ENCODE data around the gene TLCD1.
"Not testable (repeated sequence)": the region's sequence is repeated elsewhere in the genome, so short reads cannot be mapped to it uniquely, and the experiment has no call there.

Gene TLCD1

DNA sequence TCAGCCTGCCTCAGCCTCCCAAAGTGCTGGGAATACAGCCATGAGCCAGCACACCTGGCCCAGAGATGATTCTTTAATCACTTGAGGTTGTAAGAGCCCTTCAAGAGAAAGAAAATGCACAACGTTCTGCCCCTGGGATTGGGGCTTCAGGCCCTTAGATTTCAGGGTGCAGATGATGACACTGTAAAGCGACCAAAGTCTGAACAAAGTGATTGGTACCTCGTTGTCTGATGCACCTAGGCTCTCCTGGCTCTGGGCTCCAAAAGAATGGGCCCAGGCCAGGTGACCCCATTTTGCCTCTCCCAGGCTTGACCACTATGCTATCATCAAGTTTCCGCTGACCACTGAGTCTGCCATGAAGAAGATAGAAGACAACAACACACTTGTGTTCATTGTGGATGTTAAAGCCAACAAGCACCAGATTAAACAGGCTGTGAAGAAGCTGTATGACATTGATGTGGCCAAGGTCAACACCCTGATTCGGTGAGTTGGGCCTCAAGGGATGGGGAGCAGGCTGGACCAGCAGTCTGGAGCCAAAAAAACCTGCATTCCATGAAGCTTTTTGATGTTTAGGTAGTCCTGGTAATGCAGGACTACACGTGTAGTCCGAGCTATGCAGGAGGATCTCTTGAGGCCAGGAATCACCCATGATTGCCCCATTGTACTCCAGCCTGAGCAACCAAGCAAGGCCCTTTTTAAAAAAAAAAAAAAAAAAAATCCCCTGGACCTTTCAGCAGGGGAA lies 3.4 kb downstream of the TLCD1 start:
- no peak for TF ChIP-seq CTCF (IDR thresholded peaks at IDR 0.05; ENCODE audit: low read depth, low read length)
- no peak for DNase-seq (ENCODE audit: low read depth in 2 of 2)
- H3K4me3 ChIP-seq (replicated peaks in 1 of 2; ENCODE audit: low read depth in 2 of 2, low read length in 2 of 2): peak overlapping the region in 1 of 2 donors; percentile 24

GRCh38 chr17:28720997-28721329 lies 5.1 kb downstream of the TLCD1 start:
- DNase-seq (ENCODE audit: low read depth in 2 of 2): not testable (repeated sequence)
- peak overlapping the region; percentile 96 for H3K4me3 ChIP-seq (replicated peaks in 1 of 2; ENCODE audit: low read depth in 2 of 2, low read length in 2 of 2)

DNA sequence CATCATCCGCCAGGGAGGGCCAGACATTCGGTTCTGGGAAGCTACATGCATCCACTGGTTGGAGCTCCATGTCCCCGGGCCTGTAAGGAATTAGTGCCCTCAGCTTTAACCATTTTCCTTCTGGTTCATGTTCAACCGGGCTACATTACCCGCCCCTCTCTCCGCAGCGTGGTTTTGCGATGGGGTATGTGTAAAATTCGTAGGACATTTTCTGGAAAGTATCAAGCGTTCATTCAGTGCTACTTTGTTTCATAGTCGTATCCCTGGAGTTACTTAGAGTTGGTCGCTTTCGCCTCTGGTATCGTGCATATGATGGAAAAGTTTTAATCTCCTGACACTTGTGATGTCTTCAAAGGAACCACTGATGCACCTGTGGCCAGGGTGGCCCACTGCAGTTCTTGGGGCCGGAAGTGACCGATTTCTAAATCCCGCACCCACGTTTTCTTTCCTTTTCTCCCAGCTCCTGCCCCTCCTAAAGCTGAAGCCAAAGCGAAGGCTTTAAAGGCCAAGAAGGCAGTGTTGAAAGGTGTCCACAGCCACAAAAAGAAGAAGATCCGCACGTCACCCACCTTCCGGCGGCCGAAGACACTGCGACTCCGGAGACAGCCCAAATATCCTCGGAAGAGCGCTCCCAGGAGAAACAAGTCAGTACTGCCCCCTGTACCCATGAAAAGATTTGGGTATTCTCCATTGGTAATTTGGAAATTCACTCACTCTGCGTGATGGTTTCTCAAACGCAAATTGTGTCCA lies 5.6 kb downstream of the TLCD1 start:
- TF ChIP-seq CTCF (IDR thresholded peaks at IDR 0.05; ENCODE audit: low read depth, low read length): peak; percentile 19
- peak in 1 of 2 donors; percentile 20 for DNase-seq (ENCODE audit: low read depth in 2 of 2)
- H3K4me3 ChIP-seq (replicated peaks in 1 of 2; ENCODE audit: low read depth in 2 of 2, low read length in 2 of 2): peak overlapping the region; percentile 96

GRCh38 chr17:28719021-28719433 lies 7.0 kb downstream of the TLCD1 start:
- TF ChIP-seq CTCF (IDR thresholded peaks at IDR 0.05; ENCODE audit: low read depth, low read length): no peak
- no peak for DNase-seq (ENCODE audit: low read depth in 2 of 2)

DNA sequence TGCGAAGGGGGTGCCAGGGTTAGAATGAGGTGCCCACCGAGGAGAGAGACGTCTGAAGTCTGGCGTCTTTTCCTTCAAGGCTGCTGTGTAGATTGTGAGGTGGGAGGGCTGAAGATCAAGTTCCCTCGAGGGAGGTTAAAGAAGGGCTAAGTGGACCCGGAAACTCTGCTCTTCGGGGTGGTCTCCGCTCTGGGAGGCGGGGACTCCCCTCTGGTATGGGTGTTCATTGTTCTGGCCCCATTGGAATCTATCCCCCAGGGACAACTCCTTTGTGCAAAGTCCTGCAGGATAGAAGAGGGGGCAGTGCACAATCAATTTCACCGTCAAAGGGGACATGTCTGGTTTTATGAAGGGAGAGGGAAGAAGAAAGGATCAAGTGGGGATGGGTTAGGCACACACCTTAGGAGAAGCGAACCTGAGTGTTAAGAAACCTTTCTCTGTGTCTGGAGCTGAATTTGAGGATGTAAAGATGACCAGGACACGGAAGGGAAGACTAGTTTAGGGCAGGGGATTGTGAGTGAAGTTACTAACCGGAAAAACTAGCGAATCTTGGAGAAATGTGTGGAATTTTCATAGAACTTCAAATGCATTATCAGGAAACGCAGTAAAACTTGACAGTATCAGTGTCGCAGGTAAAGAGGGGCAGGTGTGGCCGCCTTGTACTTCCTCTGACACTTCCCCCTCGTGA lies 7.6 kb downstream of the TLCD1 start:
- H3K4me3 ChIP-seq (replicated peaks in 1 of 2; ENCODE audit: low read depth in 2 of 2, low read length in 2 of 2): peak overlapping the region; percentile 78 to 96
- TF ChIP-seq CTCF (IDR thresholded peaks at IDR 0.05; ENCODE audit: low read depth, low read length): no peak
- DNase-seq (ENCODE audit: low read depth in 2 of 2): peak; percentile 44 to 67

More at GRCh38 chr17:28719021-28719433, 7.0 kb downstream of the TLCD1 start:
- peak overlapping the region; percentile 96 for H3K4me3 ChIP-seq (replicated peaks in 1 of 2; ENCODE audit: low read depth in 2 of 2, low read length in 2 of 2)

- peak; percentile 80 to 95 for DNase-seq (ENCODE audit: low read depth in 2 of 2)
- H3K4me3 ChIP-seq (replicated peaks in 1 of 2; ENCODE audit: low read depth in 2 of 2, low read length in 2 of 2): peak within 1 kb of the TSS; percentile 78 to 96
- no peak for TF ChIP-seq CTCF (IDR thresholded peaks at IDR 0.05; ENCODE audit: low read depth, low read length)
Measured at GRCh38 chr17:28717578-28718332, 8.3 kb downstream of the TLCD1 start, which contains the start of gene RAB34. Gene RAB34, minus strand, starts transcription at chr17:28717868. Its CDS starts 602 bp downstream, at chr17:28717266.

Data from cardiac fibroblast (primary cell).